Neural progenitor cell (in vitro differentiated cells): ENCODE data around the gene CTXND1. TPM values are rescaled to one million over a fixed set of nuclear protein-coding genes. Genes with fewer than 3 reads are reported as not detected.

Source experiments
- DNase-seq: peaks from one replicate; pipeline ENCODE4 v3.0.0-alpha.2; 2016; ENCODE audit warnings: low spot score
- H2AFZ ChIP-seq: fragments of 200-600 bp; sonication (generic); replicated peaks from 2 replicates; pipeline ENCODE4 v1.6.1; 2016; ENCODE audit warnings: antibody characterized with exemption
- H3F3A ChIP-seq: fragments of 200-600 bp; sonication (generic); 2 replicates; pipeline ENCODE4 v1.6.1; 2016; ENCODE audit warnings: antibody characterized with exemption, low read depth
- H3K27ac ChIP-seq: fragments of 200-600 bp; sonication (generic); 2 replicates; pipeline ENCODE4 v1.5.1; 2016; ENCODE audit warnings: mild to moderate bottlenecking
- H3K27me3 ChIP-seq: fragments of 200-600 bp; sonication (generic); 2 replicates; pipeline ENCODE4 v1.6.1; 2016; ENCODE audit warnings: mild to moderate bottlenecking, moderate library complexity
- H3K36me3 ChIP-seq: fragments of 200-600 bp; sonication (generic); 2 replicates; pipeline ENCODE4 v1.5.1; 2016
- H3K4me1 ChIP-seq: fragments of 200-600 bp; sonication (generic); 2 replicates; pipeline ENCODE4 v1.6.1; 2016; ENCODE audit warnings: mixed run types
- H3K4me2 ChIP-seq: fragments of 200-600 bp; sonication (generic); 2 replicates; pipeline ENCODE4 v1.6.1; 2016
- H3K4me3 ChIP-seq: fragments of 200-600 bp; sonication (generic); 2 replicates; pipeline ENCODE4 v1.5.1; 2016
- H3K79me2 ChIP-seq: fragments of 200-600 bp; sonication (generic); 2 replicates; pipeline ENCODE4 v1.6.1; 2016; ENCODE audit warnings: low read depth
- H3K9ac ChIP-seq: fragments of 200-600 bp; sonication (generic); 2 replicates; pipeline ENCODE4 v1.6.1; 2016
- H3K9me3 ChIP-seq: fragments of 200-600 bp; sonication (generic); 2 replicates; pipeline ENCODE4 v1.5.1; 2016; ENCODE audit warnings: low read depth
- H4K20me1 ChIP-seq: fragments of 200-600 bp; sonication (generic); 2 replicates; pipeline ENCODE4 v1.6.1; 2016; ENCODE audit warnings: low read depth
- H3K27ac Mint-ChIP-seq: 3 replicates; pipeline ENCODE4 v1.8.0; 2021; ENCODE audit warnings: mixed read lengths
- H3K27me3 Mint-ChIP-seq: 2 replicates; pipeline ENCODE4 v1.8.0; 2022; ENCODE audit warnings: low read depth, mild to moderate bottlenecking, inconsistent platforms, moderate library complexity, mixed read lengths; ENCODE audit not compliant: insufficient read depth
- H3K36me3 Mint-ChIP-seq: 3 replicates; pipeline ENCODE4 v1.8.0; 2021; ENCODE audit warnings: mixed read lengths
- H3K4me1 Mint-ChIP-seq: 3 replicates; pipeline ENCODE4 v1.8.0; 2021; ENCODE audit warnings: mixed read lengths
- H3K4me3 Mint-ChIP-seq: 3 replicates; pipeline ENCODE4 v1.8.0; 2021; ENCODE audit warnings: mild to moderate bottlenecking, moderate library complexity, mixed read lengths
- H3K9me3 Mint-ChIP-seq: 3 replicates; pipeline ENCODE4 v1.8.0; 2020; ENCODE audit warnings: mixed read lengths
- CTCF ChIP-seq: fragments of 200-600 bp; sonication (generic); IDR thresholded peaks from 2 replicates; pipeline ENCODE4 v1.5.1; 2017; ENCODE audit warnings: antibody characterized with exemption, mild to moderate bottlenecking
- EZH2 ChIP-seq: fragments of 200-600 bp; sonication (generic); IDR thresholded peaks from 2 replicates; pipeline ENCODE4 v1.6.1; 2017; ENCODE audit warnings: antibody characterized with exemption, mild to moderate bottlenecking, moderate library complexity
- EZH2phosphoT487 ChIP-seq: fragments of 200-600 bp; sonication (generic); IDR thresholded peaks from 2 replicates; pipeline ENCODE4 v1.6.1; 2017; ENCODE audit warnings: antibody characterized with exemption
- total RNA-seq: library from RNA; depleted of rRNA; stranded (reverse); fragments of >200 nt; gene quantifications from 2 replicates; pipeline ENCODE4 v1.2.3, GENCODE V29; 2015; ENCODE audit warnings: low replicate concordance

CTXND1 gene
- total RNA-seq, 1 donor from 2014 or later: not detected

- Mint-ChIP-seq H3K4me1 (peaks cover 16% of the 10 kb centered on the region), H3K9me3 (peaks cover 3% of the 10 kb centered on the region), H3K27ac (no peak overlapping the region), H3K36me3 (no peaks in the 10 kb centered on the region), H3K27me3 (peaks cover 22% of the 10 kb centered on the region), H3K4me3 (no peak overlapping the region)
- no peaks in the 10 kb centered on the region for H3K36me3 ChIP-seq
- peaks cover 6% of the 10 kb centered on the region for H3K4me1 ChIP-seq
- TF ChIP-seq CTCF: no peak
- no peak for TF ChIP-seq EZH2
- TF ChIP-seq EZH2phosphoT487: no peak
- no peak overlapping the region for H2AFZ ChIP-seq
- no peak for DNase-seq
- no peaks in the 10 kb centered on the region for H3K79me2 ChIP-seq
- H3K4me3 ChIP-seq: no peak overlapping the region
- peaks cover 9% of the 10 kb centered on the region for H3F3A ChIP-seq
- H3K9ac ChIP-seq: no peak overlapping the region
- peaks cover 46% of the 10 kb centered on the region for H3K27me3 ChIP-seq
- H3K27ac ChIP-seq: no peak overlapping the region
- no peaks in the 10 kb centered on the region for H3K9me3 ChIP-seq
- no peak overlapping the region for H3K4me2 ChIP-seq
- H4K20me1 ChIP-seq: peaks cover 16% of the 10 kb centered on the region
Observed at GRCh38 chr15:80247320-80247719, 4.7 kb downstream of the CTXND1 start.

- Histone ChIP-seq H3K36me3 (no peaks in the 10 kb centered on the region), H3K9ac (no peak overlapping the region), H3K4me1 (peaks cover 5% of the 10 kb centered on the region), H2AFZ (no peak overlapping the region), H3F3A (peaks cover 8% of the 10 kb centered on the region), H3K9me3 (no peaks in the 10 kb centered on the region), H3K4me3 (no peak overlapping the region), H3K27ac (no peak overlapping the region), H4K20me1 (peaks cover 16% of the 10 kb centered on the region), H3K27me3 (peaks cover 37% of the 10 kb centered on the region), H3K79me2 (no peaks in the 10 kb centered on the region), H3K4me2 (no peak overlapping the region)
- Mint-ChIP-seq H3K27me3 (peaks cover 19% of the 10 kb centered on the region), H3K9me3 (peaks cover 3% of the 10 kb centered on the region), H3K4me3 (no peak overlapping the region), H3K36me3 (no peaks in the 10 kb centered on the region), H3K4me1 (peaks cover 17% of the 10 kb centered on the region), H3K27ac (no peak overlapping the region)
- DNase-seq: no peak
- TF ChIP-seq CTCF (no peak), EZH2phosphoT487 (no peak), EZH2 (no peak)
Observed at GRCh38 chr15:80246425-80246894, 5.6 kb downstream of the CTXND1 start.

DNA sequence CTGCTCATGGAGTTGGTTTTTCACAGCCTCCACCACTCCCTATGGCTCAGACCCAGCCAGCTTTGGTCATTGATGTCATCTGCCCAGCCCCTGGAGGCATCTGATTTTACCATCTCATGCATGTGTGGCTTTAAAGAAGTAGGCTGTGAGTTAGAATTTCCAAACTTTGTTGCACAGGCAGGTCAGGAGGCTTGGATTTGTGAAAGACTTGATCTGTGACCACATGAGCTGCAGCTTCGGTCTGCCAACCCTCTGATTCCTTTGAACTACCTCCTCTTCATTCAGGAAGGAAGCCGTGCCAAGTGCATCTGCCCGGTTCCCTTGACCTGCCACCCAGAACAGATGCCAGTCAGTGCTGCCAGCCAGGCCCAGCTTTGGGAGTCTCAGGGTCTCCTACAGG, 9.2 kb downstream of the CTXND1 start:
- H3K27me3 Mint-ChIP-seq: peaks cover 4% of the 10 kb centered on the region

More for the DNA sequence above, 9.2 kb downstream of the CTXND1 start:
- H3K79me2 ChIP-seq: no peaks in the 10 kb centered on the region
- no peaks in the 10 kb centered on the region for H3K36me3 Mint-ChIP-seq
- no peaks in the 10 kb centered on the region for H3K9me3 Mint-ChIP-seq
- H3K36me3 ChIP-seq: no peaks in the 10 kb centered on the region
- no peak for DNase-seq
- no peak overlapping the region for H3K9ac ChIP-seq
- H3K4me3 ChIP-seq: no peak overlapping the region
- no peaks in the 10 kb centered on the region for H4K20me1 ChIP-seq
- no peak overlapping the region for H3K27ac ChIP-seq
- no peak overlapping the region for H2AFZ ChIP-seq
- H3K9me3 ChIP-seq: no peaks in the 10 kb centered on the region
- no peak overlapping the region for H3K4me3 Mint-ChIP-seq
- no peak for TF ChIP-seq EZH2phosphoT487
- no peak for TF ChIP-seq CTCF
- TF ChIP-seq EZH2: no peak
- H3F3A ChIP-seq: no peaks in the 10 kb centered on the region
- no peak overlapping the region for H3K4me2 ChIP-seq
- peaks cover 5% of the 10 kb centered on the region for H3K4me1 ChIP-seq
- peaks cover 14% of the 10 kb centered on the region for H3K4me1 Mint-ChIP-seq
- no peak overlapping the region for H3K27ac Mint-ChIP-seq
- peaks cover under 1% of the 10 kb centered on the region for H3K27me3 ChIP-seq
